HUDEP-2 (cell line): ENCODE measurements around the gene CNN1.

Experiments
- DNase-seq, 76 experiments: peaks; one replicate each; lab custom pipeline; 2025; ENCODE audit not compliant: unreplicated experiment in 76 of 76; lab: John Stamatoyannopoulos, UW

Gene CNN1

GRCh38 chr19:11530432-11530831 is 8.2 kb upstream of the CNN1 start:
- DNase-seq = peak in 75 of 76 experiments; percentile 30 to 99 (median 94)

GRCh38 chr19:11534538-11534937 is 4.1 kb upstream of the CNN1 start:
- no peak for DNase-seq

DNA sequence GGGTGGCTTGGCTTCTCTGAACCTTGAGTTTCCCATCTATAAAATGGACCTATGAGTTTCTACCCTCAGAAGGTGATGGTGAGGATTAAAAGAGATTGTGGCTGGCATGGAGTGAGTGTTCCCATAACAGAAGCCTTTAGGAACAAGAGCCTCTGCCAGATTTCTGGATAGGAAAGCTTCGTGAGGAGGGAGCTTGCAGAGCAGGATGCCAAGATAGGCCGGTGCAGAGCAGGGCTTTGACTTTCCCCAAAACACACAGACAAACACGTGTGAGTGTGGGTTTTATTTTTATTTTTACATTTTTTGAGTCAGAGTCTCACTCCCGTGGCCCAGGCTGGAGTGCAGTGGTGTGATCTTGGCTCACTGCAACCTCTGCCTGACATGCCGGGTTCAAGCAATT is 3.7 kb upstream of the CNN1 start:
- no peak for DNase-seq

- DNase-seq = peak in 75 of 76 experiments; percentile 16 to 96 (median 87)
These were observed 2.7 kb upstream of the CNN1 start for GRCh38 chr19:11535792-11536595.

DNA sequence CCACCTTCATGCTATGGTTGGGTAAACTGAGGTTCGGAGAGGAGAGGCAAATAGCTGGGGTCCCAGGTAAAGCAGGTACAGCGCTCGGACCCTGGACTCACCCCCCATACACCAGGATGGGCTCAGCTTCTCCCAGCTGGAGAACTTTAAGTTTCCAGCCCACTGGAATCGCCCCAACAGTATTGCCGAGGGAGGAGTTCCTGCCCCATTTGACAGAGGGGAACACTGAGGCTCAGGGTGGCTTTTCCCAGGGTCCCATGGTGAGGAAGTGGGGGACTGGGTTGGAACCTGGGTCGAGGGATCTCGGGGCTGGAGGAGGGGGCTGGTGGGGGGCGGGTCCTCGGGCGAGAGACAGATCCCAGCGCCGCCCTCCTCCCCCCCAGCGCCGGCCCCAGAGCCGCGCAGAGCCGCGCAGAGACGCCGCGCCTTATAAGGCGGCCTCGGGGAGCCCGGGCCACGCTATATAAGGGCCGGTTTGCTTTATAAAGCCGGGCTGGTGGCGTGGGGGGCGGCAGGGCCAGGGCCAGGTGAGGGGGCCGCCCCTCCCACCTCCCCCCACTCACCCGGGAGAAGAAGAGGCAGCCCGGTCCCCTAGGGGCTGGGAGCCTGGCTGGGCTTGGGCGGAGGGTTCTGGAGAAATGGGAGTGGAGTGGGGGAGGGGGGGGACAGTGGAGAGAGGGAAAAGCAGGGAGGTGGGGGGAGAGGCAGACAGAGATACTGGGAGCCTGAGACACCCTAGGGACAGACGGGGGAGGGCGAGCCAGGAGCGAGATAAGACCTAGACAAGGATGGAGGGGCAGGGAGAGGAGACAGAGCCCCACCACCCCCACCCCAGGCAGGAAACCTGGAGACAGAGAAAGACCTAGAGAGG is 1.1 kb downstream of the CNN1 start:
- DNase-seq = no peak

DNA sequence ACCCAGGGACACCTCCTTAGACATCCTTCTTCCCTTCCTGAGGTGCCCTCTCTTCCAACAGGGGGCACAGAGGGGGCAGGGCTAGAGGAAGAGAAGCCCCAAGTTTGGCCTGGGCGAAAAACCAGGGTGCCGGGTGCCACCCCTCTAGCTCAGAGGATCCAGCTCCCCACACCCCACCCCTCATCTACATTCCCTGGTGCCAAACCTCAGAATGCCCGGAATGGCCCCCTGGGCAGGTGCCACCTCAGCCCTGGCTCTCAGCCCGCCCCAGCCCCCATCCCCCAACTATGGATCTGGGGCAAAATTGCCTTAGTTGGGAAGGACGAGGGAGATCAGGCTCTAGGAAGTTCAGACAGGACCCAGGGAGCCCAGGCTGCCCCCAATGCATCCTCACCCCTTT is 2.0 kb downstream of the CNN1 start:
- no peak for DNase-seq

DNA sequence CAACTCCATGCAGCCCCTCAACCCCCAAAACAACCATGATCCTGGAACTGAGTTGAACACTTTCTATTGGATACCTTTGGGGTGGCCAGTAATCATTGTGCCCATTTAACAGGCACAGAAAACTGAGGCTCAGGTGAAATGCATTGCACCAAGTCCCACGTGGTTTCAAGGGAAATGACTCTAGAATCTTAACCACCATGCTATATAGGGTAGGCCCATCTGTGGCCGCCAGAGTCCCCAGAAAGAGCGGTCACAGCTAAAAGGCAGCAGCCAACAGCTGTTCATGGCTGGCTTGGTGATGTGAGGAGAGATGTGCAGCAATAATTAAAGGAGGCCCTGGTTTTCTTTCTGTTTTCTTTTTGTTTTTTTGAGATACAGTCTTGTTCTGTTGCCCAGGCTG is 2.6 kb downstream of the CNN1 start:
- DNase-seq = no peak

DNA sequence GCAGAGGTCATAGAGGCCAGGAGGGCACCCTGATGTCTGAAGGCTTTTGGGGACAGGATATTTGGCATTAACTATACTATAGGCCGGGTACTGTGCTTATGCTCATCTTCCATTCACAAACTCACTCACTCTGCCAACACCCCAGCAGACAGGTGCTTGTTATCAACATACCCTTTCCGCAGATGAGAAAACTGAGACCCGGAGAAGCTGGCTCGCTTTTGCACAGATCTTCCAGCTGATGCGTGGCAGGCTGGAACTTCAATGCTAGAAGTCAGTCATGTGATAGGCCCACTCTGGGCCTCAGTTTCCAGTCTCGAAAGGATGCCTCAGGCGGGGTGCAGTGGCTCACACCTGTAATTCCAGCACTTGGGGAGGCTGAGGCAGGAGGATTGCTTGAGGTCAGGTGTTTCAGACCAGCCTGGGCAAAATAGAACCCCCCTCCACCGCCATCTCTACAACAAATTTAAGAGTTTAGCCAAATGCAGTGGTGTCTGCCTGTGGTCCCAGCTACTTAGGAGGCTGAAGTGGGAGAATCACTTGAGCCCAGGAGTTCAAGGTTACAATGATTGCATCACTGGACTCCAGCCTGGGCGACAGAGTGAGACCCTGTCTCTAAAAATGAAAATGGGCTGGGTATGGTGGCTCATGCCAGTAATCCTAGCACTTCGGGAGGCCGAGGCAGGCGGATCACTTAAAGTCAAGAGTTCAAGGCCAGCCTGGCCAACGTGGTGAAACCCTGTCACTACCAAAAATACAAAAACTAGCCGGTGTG is 9.5 kb downstream of the CNN1 start:
- DNase-seq = no peak

DNA sequence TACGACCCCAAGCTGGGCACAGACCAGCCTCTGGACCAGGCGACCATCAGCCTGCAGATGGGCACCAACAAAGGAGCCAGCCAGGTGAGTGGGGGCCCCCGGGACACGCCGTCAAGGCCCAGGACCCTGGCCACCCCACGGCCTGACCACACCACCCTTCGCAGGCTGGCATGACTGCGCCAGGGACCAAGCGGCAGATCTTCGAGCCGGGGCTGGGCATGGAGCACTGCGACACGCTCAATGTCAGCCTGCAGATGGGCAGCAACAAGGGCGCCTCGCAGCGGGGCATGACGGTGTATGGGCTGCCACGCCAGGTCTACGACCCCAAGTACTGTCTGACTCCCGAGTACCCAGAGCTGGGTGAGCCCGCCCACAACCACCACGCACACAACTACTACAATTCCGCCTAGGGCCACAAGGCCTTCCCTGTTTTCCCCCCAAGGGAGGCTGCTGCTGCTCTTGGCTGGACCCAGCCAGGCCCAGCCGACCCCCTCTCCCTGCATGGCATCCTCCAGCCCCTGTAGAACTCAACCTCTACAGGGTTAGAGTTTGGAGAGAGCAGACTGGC is 10.8 kb downstream of the CNN1 start:
- no peak for DNase-seq

DNA sequence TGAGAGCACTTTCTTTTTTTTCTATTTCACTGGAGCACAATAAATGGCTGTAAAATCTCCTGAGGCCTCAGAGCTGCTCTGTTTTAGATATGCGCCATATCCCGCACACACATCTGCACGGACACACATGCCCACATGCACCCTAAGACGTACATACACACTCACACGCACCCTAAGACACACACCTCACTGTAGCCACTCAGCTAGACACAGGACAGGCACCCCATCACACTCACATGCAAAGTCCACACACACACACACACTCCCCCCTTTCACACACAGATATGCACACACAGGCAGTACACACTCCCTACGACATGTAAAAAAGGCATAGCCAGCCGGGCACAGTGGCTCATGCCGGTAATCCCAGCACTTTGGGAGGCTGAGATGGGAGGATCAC is 11.6 kb downstream of the CNN1 start:
- no peak for DNase-seq

DNA sequence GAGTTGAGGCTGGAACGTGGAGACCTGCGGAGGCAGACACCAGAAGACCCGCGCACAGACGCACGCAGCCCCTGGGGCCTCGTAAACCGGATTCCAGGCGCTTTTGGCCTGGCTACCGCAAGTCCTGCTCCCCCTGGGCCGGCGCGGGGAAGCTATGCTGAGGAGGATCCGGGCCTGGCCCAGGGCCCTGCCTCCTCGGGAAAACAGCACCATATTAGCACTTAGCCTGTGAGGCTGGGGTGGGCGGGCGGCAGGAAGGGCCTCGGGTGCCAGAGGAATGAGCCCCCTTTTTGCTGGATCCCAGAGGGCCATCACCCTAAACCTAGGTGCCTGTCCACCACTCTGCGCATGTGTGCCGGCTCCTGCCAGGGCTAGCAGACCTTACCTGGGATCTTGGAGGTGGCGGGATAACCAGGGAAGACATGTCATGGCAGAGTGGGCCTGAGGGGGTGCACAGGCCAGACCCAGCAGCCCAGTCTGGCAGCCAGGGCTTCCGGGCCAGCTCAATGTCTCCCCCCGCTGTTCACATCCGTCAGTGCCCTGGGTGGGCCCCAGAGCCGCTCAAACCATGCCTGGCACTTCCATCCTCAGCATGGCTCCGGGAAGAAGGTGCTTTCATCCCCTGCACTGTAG is 13.1 kb downstream of the CNN1 start:
- peak in 24 of 76 experiments; percentile 13 to 43 (median 30) for DNase-seq

GRCh38 chr19:11552666-11553372 is 14.2 kb downstream of the CNN1 start:
- no peak for DNase-seq

DNA sequence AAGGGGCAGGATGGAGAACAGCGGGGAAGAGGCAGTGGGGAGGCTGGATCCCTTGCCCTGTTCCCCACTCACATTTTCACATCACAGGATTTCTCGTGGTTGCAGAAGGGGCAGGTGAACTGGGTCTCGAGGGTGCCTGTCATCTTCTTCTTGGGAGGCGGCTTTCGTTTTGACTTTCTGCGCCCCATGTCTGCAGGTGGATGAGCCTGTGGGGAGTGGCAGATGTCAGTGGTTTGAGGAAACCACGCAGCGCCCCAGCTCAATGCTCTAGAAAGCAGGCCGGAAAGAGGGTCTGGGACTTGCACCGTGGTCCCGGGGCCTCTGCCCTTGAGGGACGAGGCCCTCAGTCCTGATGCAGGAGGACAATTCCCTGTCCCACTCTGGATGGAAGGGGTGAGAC is 15.5 kb downstream of the CNN1 start:
- DNase-seq = no peak

DNA sequence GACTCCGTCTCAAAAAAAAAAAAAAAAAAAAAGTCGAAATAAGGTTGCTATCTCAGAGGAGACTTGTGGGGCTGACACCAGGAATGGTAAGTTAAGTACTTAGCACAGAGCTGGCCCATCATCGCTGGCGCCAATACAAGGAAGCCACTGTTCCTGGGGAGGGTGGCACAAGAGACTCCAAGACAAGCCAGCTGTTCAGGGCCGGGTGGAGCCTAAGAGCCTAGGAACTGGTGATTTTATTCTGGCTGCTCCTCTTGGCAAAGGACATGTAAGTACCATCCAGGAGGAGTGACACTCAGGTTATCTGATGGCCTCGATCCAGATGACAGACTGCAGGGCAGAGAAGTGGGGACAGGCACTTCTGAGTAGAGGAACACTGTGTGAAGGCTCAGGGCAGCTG is 16.6 kb downstream of the CNN1 start:
- DNase-seq = peak in 3 of 76 experiments; percentile 23 to 34 (median 33)

- DNase-seq = no peak
These were observed 18.2 kb downstream of the CNN1 start for GRCh38 chr19:11556634-11557420.

DNA sequence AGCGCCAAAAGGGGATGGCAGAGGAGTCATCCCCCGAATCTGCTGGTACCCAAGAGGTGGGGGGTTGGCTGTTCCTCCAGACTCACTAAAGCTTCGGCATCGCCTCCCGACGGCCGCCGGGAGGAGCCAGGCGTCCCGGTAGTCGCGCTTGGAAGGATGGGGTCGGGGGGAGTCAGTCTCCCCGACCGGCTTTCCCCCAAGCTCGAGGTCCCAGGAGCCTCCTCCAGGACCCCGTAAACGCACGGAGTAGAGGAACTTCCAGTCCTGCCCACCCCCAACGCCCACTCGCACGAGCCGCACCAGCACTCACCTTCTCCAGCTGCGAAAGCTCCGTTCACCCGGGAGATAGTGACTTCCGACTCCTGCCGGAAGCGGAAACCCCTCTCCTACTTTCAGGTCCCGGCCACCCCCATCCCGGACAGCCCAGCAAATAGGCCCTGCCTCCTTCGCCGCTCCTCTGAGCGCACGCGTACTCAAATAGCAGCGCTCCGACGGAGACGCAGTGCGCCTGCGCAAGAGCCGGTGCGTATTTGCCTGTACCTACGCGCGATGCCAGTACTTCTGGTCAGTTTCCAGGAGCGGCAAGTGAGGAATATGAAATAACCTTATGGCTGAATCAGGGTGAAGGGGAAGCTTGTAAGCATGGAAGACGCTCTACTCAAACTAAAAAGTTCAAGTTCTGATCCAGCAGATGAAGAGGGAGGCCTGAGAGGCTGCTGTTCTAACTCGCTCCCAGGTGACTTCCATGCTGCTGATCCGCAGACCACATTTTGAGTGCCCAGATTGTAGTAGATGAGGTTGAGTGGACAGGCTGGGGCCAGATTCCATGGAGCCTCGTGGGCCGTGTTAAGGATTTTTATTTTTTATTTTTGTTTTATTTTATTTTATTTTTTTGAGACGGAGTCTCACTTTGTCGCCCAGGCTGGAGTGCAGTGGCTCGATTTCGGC is 20.5 kb downstream of the CNN1 start, which contains the start of gene ELOF1:
ELOF1 (minus strand) TSS at position 350 of the 948 bp plus-strand sequence. CDS start 4,883 bp downstream, outside the sequence.
- DNase-seq = peak in 75 of 76 experiments; percentile 75 to 100 (median 99)

- DNase-seq = peak in 73 of 76 experiments; percentile 19 to 99 (median 90)
These were observed 21.9 kb downstream of the CNN1 start for GRCh38 chr19:11560404-11561051.
